Osteoblast (primary cell): ENCODE results near the gene TTC21A. TPM values are rescaled to one million over a fixed set of nuclear protein-coding genes. Genes with fewer than 3 reads are reported as not detected.

ENCODE experiments used
- DNase-seq: peaks from one replicate; pipeline ENCODE4 v3.0.0; 2011; ENCODE audit warnings: low spot score, mixed read lengths; ENCODE audit not compliant: insufficient read length; ENCODE audit errors: missing footprints
- H2AFZ ChIP-seq: 2 replicates; pipeline ENCODE4 v1.6.0; 2011; ENCODE audit warnings: mild to moderate bottlenecking, low read length
- H3K27ac ChIP-seq: 2 replicates; pipeline ENCODE4 v1.5.1; 2011; ENCODE audit warnings: mild to moderate bottlenecking, low read depth, low read length, moderate library complexity
- H3K27me3 ChIP-seq: 2 replicates; pipeline ENCODE4 v1.6.0; 2012; ENCODE audit warnings: mild to moderate bottlenecking, control low read depth, inconsistent platforms, low read length, moderate library complexity; ENCODE audit not compliant: insufficient read depth
- H3K36me3 ChIP-seq: 2 replicates; pipeline ENCODE4 v1.5.1; 2011; ENCODE audit warnings: mild to moderate bottlenecking, low read length, control low read depth, moderate library complexity; ENCODE audit not compliant: insufficient read depth
- H3K4me1 ChIP-seq: 2 replicates; pipeline ENCODE4 v1.5.1; 2011; ENCODE audit warnings: mild to moderate bottlenecking, low read length, control low read depth, moderate library complexity; ENCODE audit not compliant: insufficient read depth
- H3K4me2 ChIP-seq: 2 replicates; pipeline ENCODE4 v1.6.0; 2011; ENCODE audit warnings: mild to moderate bottlenecking, low read length; ENCODE audit not compliant: insufficient read depth
- H3K4me3 ChIP-seq: fragments of 200-600 bp; sonication (generic); 3 replicates; pipeline ENCODE4 v1.5.1; 2012; ENCODE audit warnings: mild to moderate bottlenecking, low read length, inconsistent platforms; ENCODE audit not compliant: insufficient read depth
- H3K79me2 ChIP-seq: 2 replicates; pipeline ENCODE4 v1.6.0; 2012; ENCODE audit warnings: mild to moderate bottlenecking, low read length, control low read depth, inconsistent platforms; ENCODE audit not compliant: insufficient read depth
- H3K9me3 ChIP-seq: 2 replicates; pipeline ENCODE4 v1.5.1; 2011; ENCODE audit warnings: low read depth, low read length, control low read depth
- H4K20me1 ChIP-seq: 2 replicates; pipeline ENCODE4 v1.6.0; 2012; ENCODE audit warnings: mild to moderate bottlenecking, low read length, control low read depth; ENCODE audit not compliant: insufficient read depth
- CTCF ChIP-seq: IDR thresholded peaks from 2 replicates; pipeline ENCODE4 v1.5.1; 2011; ENCODE audit warnings: mild to moderate bottlenecking, low read depth, low read length, moderate library complexity; ENCODE audit errors: extremely low read depth
- total RNA-seq: library from RNA; depleted of rRNA; stranded (reverse); fragments of >200 nt; gene quantifications from 2 replicates; pipeline ENCODE4 v1.2.3, GENCODE V29; 2012

Gene TTC21A
- total RNA-seq, 1 donor: 6.9 TPM

- Histone ChIP-seq H3K36me3 (peaks cover 68% of the 10 kb centered on the region), H3K4me1 (peaks cover 17% of the 10 kb centered on the region), H3K79me2 (peaks cover 60% of the 10 kb centered on the region), H3K4me2 (no peak overlapping the region), H3K27ac (no peak overlapping the region), H3K27me3 (no peaks in the 10 kb centered on the region), H4K20me1 (peaks cover 37% of the 10 kb centered on the region), H2AFZ (no peak overlapping the region), H3K9me3 (no peaks in the 10 kb centered on the region), H3K4me3 (no peak overlapping the region)
- no peak for DNase-seq
- TF ChIP-seq CTCF: no peak
Observed at GRCh38 chr3:39141171-39141995, 33.9 kb downstream of the TTC21A start.

GRCh38 chr3:39142067-39142466 is 34.6 kb downstream of the TTC21A start:
- H4K20me1 ChIP-seq: peaks cover 43% of the 10 kb centered on the region
- no peaks in the 10 kb centered on the region for H3K27me3 ChIP-seq
- no peak overlapping the region for H3K4me3 ChIP-seq
- TF ChIP-seq CTCF: no peak
- no peaks in the 10 kb centered on the region for H3K9me3 ChIP-seq
- H3K36me3 ChIP-seq: peaks cover 69% of the 10 kb centered on the region
- H3K79me2 ChIP-seq: peaks cover 65% of the 10 kb centered on the region
- no peak overlapping the region for H2AFZ ChIP-seq
- H3K27ac ChIP-seq: no peak overlapping the region
- no peak overlapping the region for H3K4me2 ChIP-seq
- H3K4me1 ChIP-seq: peaks cover 24% of the 10 kb centered on the region
- no peak for DNase-seq

GRCh38 chr3:39143051-39143885 is 35.8 kb downstream of the TTC21A start:
- H4K20me1 ChIP-seq: peaks cover 48% of the 10 kb centered on the region
- no peak for TF ChIP-seq CTCF
- DNase-seq: no peak
- peaks cover 36% of the 10 kb centered on the region for H3K4me1 ChIP-seq
- H3K79me2 ChIP-seq: peaks cover 73% of the 10 kb centered on the region
- H3K4me3 ChIP-seq: no peak overlapping the region
- H3K9me3 ChIP-seq: no peaks in the 10 kb centered on the region
- peaks cover 59% of the 10 kb centered on the region for H3K36me3 ChIP-seq
- H3K27me3 ChIP-seq: no peaks in the 10 kb centered on the region
- H2AFZ ChIP-seq: no peak overlapping the region
- H3K27ac ChIP-seq: no peak overlapping the region
- no peak overlapping the region for H3K4me2 ChIP-seq
